HEK293T (cell line): ENCODE data around the gene TIMP2.

Experiments
- L3MBTL2 ChIP-seq: fragments of 450-650 bp; conservative IDR thresholded peaks from 2 replicates; pipeline ENCODE4 v1.6.1; 2016; ENCODE audit warnings: mild to moderate bottlenecking
- NFRKB ChIP-seq: fragments of 450-650 bp; IDR thresholded peaks from 2 replicates; pipeline ENCODE4 v1.6.1; 2016; ENCODE audit warnings: mild to moderate bottlenecking, moderate library complexity

DNA sequence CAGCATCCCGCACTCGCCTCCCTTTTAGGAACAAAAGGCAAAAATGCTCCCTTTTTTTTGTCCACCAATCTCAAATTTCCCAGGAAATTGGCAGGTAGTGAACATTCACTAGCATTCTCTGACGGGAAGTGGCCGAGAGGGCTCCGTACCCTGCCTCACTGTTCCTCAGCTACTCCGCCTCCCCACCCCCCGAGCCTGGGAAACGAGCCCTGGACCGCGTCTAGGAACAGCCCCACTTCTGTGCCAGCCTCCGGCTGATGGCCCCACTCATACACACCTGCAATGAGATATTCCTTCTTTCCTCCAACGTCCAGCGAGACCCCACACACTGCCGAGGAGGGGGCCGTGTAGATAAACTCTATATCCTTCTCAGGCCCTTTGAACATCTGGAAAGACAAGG is 54.6 kb downstream of the TIMP2 start:
- TF ChIP-seq NFRKB = no peak
- TF ChIP-seq L3MBTL2 = no peak
